ENCODE measurements around the gene ARID4B. TPM values are rescaled to one million over a fixed set of nuclear protein-coding genes. Genes with fewer than 3 reads are reported as not detected.

Gene ARID4B
- total RNA-seq, 4 donors from 2014 or later: 23.6 to 37.9 (median 33.0) TPM

- no peak for DNase-seq (ENCODE audit: low spot score in 2 of 2)
- H3K4me3 ChIP-seq (ENCODE audit: low read depth, poor library complexity, severe bottlenecking): no peak overlapping the region
- intact Hi-C loops (cut with DNase I; ENCODE audit: low total_unique reads): no loop called here
- TF ChIP-seq POLR2A (IDR thresholded peaks at IDR 0.05): no peak
- 95% methylated on average over 4 of the region's 4 CpGs for WGBS, 2 donors
These were observed 180.7 kb downstream of the ARID4B start for GRCh38 chr1:235147269-235147668.

GRCh38 chr1:235145639-235146038 is 182.3 kb downstream of the ARID4B start:
- intact Hi-C loops (cut with DNase I; ENCODE audit: low total_unique reads): no loop called here
- DNase-seq (ENCODE audit: low spot score in 2 of 2): no peak
- WGBS, 2 donors: 88 to 91% methylated on average over 6 of the region's 6 CpGs
- no peak for TF ChIP-seq CTCF (IDR thresholded peaks at IDR 0.05)
- TF ChIP-seq POLR2A (IDR thresholded peaks at IDR 0.05): no peak
- no peak overlapping the region for H3K4me3 ChIP-seq (ENCODE audit: low read depth, poor library complexity, severe bottlenecking)

GRCh38 chr1:235142991-235143390 is 185.0 kb downstream of the ARID4B start:
- 96 to 97% methylated on average over 4 of the region's 4 CpGs for WGBS, 2 donors
- H3K4me3 ChIP-seq (ENCODE audit: low read depth, poor library complexity, severe bottlenecking): no peak overlapping the region
- intact Hi-C loops (cut with DNase I; ENCODE audit: low total_unique reads): no loop called here
- DNase-seq (ENCODE audit: low spot score in 2 of 2): no peak
- TF ChIP-seq CTCF (IDR thresholded peaks at IDR 0.05) (no peak), POLR2A (IDR thresholded peaks at IDR 0.05) (no peak)

GRCh38 chr1:235139315-235139714 is 188.7 kb downstream of the ARID4B start:
- 90 to 92% methylated on average over 5 of the region's 5 CpGs for WGBS, 2 donors
- no peak overlapping the region for H3K4me3 ChIP-seq (ENCODE audit: low read depth, poor library complexity, severe bottlenecking)

GRCh38 chr1:235138821-235139220 is 189.2 kb downstream of the ARID4B start:
- TF ChIP-seq CTCF (IDR thresholded peaks at IDR 0.05) (no peak), POLR2A (IDR thresholded peaks at IDR 0.05) (no peak)
- 65 to 67% methylated on average over 2 of the region's 2 CpGs for WGBS, 2 donors
- intact Hi-C loops (cut with DNase I; ENCODE audit: low total_unique reads): no loop called here
- DNase-seq (ENCODE audit: low spot score in 2 of 2): no peak
- H3K4me3 ChIP-seq (ENCODE audit: low read depth, poor library complexity, severe bottlenecking): no peak overlapping the region

More at GRCh38 chr1:235139315-235139714, 188.7 kb downstream of the ARID4B start:
- TF ChIP-seq POLR2A (IDR thresholded peaks at IDR 0.05): no peak
- no peak for TF ChIP-seq CTCF (IDR thresholded peaks at IDR 0.05)
- intact Hi-C loops (cut with DNase I; ENCODE audit: low total_unique reads): no loop called here
- DNase-seq (ENCODE audit: low spot score in 2 of 2): no peak

- DNase-seq (ENCODE audit: low spot score in 2 of 2): no peak
These were observed 191.9 kb downstream of the ARID4B start for GRCh38 chr1:235136111-235136510.

More at GRCh38 chr1:235136111-235136510, 191.9 kb downstream of the ARID4B start:
- no peak overlapping the region for H3K4me3 ChIP-seq (ENCODE audit: low read depth, poor library complexity, severe bottlenecking)
- WGBS, 2 donors: 54 to 55% methylated on average over 4 of the region's 4 CpGs
- TF ChIP-seq POLR2A (IDR thresholded peaks at IDR 0.05) (no peak), CTCF (IDR thresholded peaks at IDR 0.05) (no peak)
- intact Hi-C loops (cut with DNase I; ENCODE audit: low total_unique reads): no loop called here

All from lower leg skin (tissue), 4 donors.